Neural cell (in vitro differentiated cells): ENCODE measurements around the gene CLSTN1. TPM values are rescaled to one million over a fixed set of nuclear protein-coding genes. Genes with fewer than 3 reads are reported as not detected.

Experiments used
- H2AFZ ChIP-seq: fragments of 200-600, 300-800 bp; sonication (generic), shearing (Covaris generic); 2 replicates; pipeline ENCODE4 v1.6.0; 2014; ENCODE audit warnings: low read depth, mild to moderate bottlenecking, antibody characterized with exemption, low read length, moderate library complexity
- H3F3A ChIP-seq: fragments of 200-600 bp; shearing (Covaris generic); 2 replicates; pipeline ENCODE4 v1.6.1; 2016; ENCODE audit warnings: mild to moderate bottlenecking, moderate library complexity, mixed read lengths, antibody characterized with exemption, low read length; ENCODE audit not compliant: insufficient read depth, poor library complexity, severe bottlenecking
- H3K27ac ChIP-seq: fragments of 200-600, 300-800 bp; sonication (generic), shearing (Covaris generic); 2 replicates; pipeline ENCODE4 v1.5.1; 2014; ENCODE audit warnings: mild to moderate bottlenecking, low read length, moderate library complexity
- H3K27me3 ChIP-seq: fragments of 300-800, 200-600 bp; sonication (generic), shearing (Covaris generic); 2 replicates; pipeline ENCODE4 v1.6.0; 2014; ENCODE audit warnings: mild to moderate bottlenecking, low read depth, low read length, moderate library complexity; ENCODE audit not compliant: insufficient read depth
- H3K36me3 ChIP-seq: fragments of 300-800, 200-600 bp; sonication (generic), shearing (Covaris generic); 2 replicates; pipeline ENCODE4 v1.5.1; 2014; ENCODE audit warnings: mild to moderate bottlenecking, antibody characterized with exemption, low read length, moderate library complexity; ENCODE audit not compliant: insufficient read depth
- H3K4me2 ChIP-seq: fragments of 300-800, 200-600 bp; sonication (generic), shearing (Covaris generic); 2 replicates; pipeline ENCODE4 v1.6.0; 2014; ENCODE audit warnings: mild to moderate bottlenecking, low read length
- H3K4me3 ChIP-seq: fragments of 300-800, 200-600 bp; sonication (generic), shearing (Covaris generic); 2 replicates; pipeline ENCODE4 v1.5.1; 2014; ENCODE audit warnings: mild to moderate bottlenecking, low read length, moderate library complexity
- H3K79me2 ChIP-seq: fragments of 200-600 bp; shearing (Covaris generic); replicated peaks from 2 replicates; pipeline ENCODE4 v1.6.0; 2014; ENCODE audit warnings: mild to moderate bottlenecking, low read length, moderate library complexity; ENCODE audit not compliant: insufficient read depth
- H3K9ac ChIP-seq: fragments of 300-800, 200-600 bp; sonication (generic), shearing (Covaris generic); 2 replicates; pipeline ENCODE4 v1.6.1; 2016; ENCODE audit warnings: mild to moderate bottlenecking, low read length, mixed read lengths
- H3K9me2 ChIP-seq: fragments of 200-600 bp; shearing (Covaris generic); 2 replicates; pipeline ENCODE4 v1.6.1; 2016; ENCODE audit warnings: mild to moderate bottlenecking, low read length, mixed read lengths; ENCODE audit not compliant: insufficient read depth
- H3K9me3 ChIP-seq: fragments of 200-600, 300-800 bp; sonication (generic), shearing (Covaris generic); 2 replicates; pipeline ENCODE4 v1.6.1; 2016; ENCODE audit warnings: mild to moderate bottlenecking, mixed run types, low read length, moderate library complexity, mixed read lengths
- H4K20me1 ChIP-seq: fragments of 200-600 bp; shearing (Covaris generic); 2 replicates; pipeline ENCODE4 v1.6.1; 2016; ENCODE audit warnings: mild to moderate bottlenecking, mixed run types; ENCODE audit not compliant: insufficient read depth
- EP300 ChIP-seq: fragments of 450-650 bp; conservative IDR thresholded peaks from 2 replicates; pipeline ENCODE4 v1.6.1; 2014; ENCODE audit warnings: antibody characterized with exemption, mild to moderate bottlenecking, moderate library complexity; ENCODE audit not compliant: poor library complexity, severe bottlenecking
- EZH2 ChIP-seq: fragments of 200-600, 300-800 bp; shearing (Covaris generic), sonication (generic); IDR thresholded peaks from 2 replicates; pipeline ENCODE4 v1.6.1; 2014; ENCODE audit warnings: antibody characterized with exemption, low read length, borderline replicate concordance, mild to moderate bottlenecking; ENCODE audit not compliant: insufficient read depth, poor library complexity, severe bottlenecking
- MXI1 ChIP-seq: fragments of 450-650 bp; conservative IDR thresholded peaks from 2 replicates; pipeline ENCODE4 v1.6.1; 2014; ENCODE audit warnings: antibody characterized with exemption, mild to moderate bottlenecking; ENCODE audit not compliant: poor library complexity, severe bottlenecking
- POLR2AphosphoS5 ChIP-seq: IDR thresholded peaks from 2 replicates; pipeline ENCODE4 v1.6.1; 2012
- RAD21 ChIP-seq: fragments of 450-650 bp; conservative IDR thresholded peaks from 2 replicates; pipeline ENCODE4 v1.6.1; 2014; ENCODE audit warnings: antibody characterized with exemption, mild to moderate bottlenecking, moderate library complexity
- SMC3 ChIP-seq: fragments of 450-650 bp; conservative IDR thresholded peaks from 2 replicates; pipeline ENCODE4 v1.6.1; 2014; ENCODE audit warnings: antibody characterized with exemption, mild to moderate bottlenecking, moderate library complexity; ENCODE audit not compliant: poor library complexity
- TAF1 ChIP-seq: IDR thresholded peaks from 2 replicates; pipeline ENCODE4 v1.6.1; 2012; ENCODE audit warnings: low read depth
- polyA plus RNA-seq: library from polyadenylated mRNA; depleted of rRNA; stranded (reverse); fragments of >200 nt; gene quantifications from 2 replicates; pipeline ENCODE4 v1.2.3, GENCODE V29; 2014
- TF ChIP-seq, protein P1 (sequence below): fragments of 450-650 bp; IDR thresholded peaks from 2 replicates; pipeline ENCODE4 v1.5.1; 2014; ENCODE audit warnings: antibody characterized with exemption, mild to moderate bottlenecking, moderate library complexity; ENCODE audit not compliant: poor library complexity, severe bottlenecking
- TF ChIP-seq, protein P2 (sequence below): IDR thresholded peaks from 2 replicates; pipeline ENCODE4 v1.6.1; 2012; ENCODE audit warnings: borderline replicate concordance

Gene CLSTN1
- polyA plus RNA-seq, 1 donor from 2014 or later, result 77.2 TPM

DNA sequence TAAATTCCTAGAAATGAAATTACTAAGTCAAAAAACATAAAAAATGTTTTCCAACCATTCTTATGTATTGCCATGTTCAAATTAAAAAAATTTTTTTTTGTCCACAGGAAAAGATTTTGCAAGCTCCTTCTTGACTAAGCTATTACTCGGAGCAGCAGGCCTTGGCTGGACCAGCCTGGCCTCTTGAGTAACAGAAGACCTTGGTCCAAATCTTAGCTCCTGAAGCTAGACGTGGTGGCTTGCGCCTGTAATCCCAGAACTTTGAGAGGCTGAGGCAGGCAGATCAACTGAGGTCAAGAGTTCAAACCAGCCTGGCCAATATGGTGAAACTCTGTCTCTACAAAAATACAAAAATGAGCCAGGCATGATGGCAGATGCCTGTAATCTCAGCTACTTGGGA lies 77.6 kb downstream of the CLSTN1 start:
- Histone ChIP-seq H3K27me3 (no peaks in the 10 kb centered on the region), H3K79me2 (no peaks in the 10 kb centered on the region), H3K4me3 (no peak overlapping the region), H3K9ac (no peak overlapping the region), H3K9me3 (no peaks in the 10 kb centered on the region), H3F3A (no peaks in the 10 kb centered on the region), H3K4me2 (no peak overlapping the region), H3K27ac (no peak overlapping the region), H2AFZ (no peak overlapping the region), H3K9me2 (no peaks in the 10 kb centered on the region), H3K36me3 (peaks cover 3% of the 10 kb centered on the region), H4K20me1 (no peaks in the 10 kb centered on the region)
- no peak for TF ChIP-seq RAD21
- no peak for TF ChIP-seq MXI1
- no peak for TF ChIP-seq TAF1
- TF ChIP-seq, protein P1, sequence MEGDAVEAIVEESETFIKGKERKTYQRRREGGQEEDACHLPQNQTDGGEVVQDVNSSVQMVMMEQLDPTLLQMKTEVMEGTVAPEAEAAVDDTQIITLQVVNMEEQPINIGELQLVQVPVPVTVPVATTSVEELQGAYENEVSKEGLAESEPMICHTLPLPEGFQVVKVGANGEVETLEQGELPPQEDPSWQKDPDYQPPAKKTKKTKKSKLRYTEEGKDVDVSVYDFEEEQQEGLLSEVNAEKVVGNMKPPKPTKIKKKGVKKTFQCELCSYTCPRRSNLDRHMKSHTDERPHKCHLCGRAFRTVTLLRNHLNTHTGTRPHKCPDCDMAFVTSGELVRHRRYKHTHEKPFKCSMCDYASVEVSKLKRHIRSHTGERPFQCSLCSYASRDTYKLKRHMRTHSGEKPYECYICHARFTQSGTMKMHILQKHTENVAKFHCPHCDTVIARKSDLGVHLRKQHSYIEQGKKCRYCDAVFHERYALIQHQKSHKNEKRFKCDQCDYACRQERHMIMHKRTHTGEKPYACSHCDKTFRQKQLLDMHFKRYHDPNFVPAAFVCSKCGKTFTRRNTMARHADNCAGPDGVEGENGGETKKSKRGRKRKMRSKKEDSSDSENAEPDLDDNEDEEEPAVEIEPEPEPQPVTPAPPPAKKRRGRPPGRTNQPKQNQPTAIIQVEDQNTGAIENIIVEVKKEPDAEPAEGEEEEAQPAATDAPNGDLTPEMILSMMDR, result no peak
- no peak for TF ChIP-seq SMC3
- TF ChIP-seq POLR2AphosphoS5, result no peak
- no peak for TF ChIP-seq EZH2
- TF ChIP-seq, protein P2, sequence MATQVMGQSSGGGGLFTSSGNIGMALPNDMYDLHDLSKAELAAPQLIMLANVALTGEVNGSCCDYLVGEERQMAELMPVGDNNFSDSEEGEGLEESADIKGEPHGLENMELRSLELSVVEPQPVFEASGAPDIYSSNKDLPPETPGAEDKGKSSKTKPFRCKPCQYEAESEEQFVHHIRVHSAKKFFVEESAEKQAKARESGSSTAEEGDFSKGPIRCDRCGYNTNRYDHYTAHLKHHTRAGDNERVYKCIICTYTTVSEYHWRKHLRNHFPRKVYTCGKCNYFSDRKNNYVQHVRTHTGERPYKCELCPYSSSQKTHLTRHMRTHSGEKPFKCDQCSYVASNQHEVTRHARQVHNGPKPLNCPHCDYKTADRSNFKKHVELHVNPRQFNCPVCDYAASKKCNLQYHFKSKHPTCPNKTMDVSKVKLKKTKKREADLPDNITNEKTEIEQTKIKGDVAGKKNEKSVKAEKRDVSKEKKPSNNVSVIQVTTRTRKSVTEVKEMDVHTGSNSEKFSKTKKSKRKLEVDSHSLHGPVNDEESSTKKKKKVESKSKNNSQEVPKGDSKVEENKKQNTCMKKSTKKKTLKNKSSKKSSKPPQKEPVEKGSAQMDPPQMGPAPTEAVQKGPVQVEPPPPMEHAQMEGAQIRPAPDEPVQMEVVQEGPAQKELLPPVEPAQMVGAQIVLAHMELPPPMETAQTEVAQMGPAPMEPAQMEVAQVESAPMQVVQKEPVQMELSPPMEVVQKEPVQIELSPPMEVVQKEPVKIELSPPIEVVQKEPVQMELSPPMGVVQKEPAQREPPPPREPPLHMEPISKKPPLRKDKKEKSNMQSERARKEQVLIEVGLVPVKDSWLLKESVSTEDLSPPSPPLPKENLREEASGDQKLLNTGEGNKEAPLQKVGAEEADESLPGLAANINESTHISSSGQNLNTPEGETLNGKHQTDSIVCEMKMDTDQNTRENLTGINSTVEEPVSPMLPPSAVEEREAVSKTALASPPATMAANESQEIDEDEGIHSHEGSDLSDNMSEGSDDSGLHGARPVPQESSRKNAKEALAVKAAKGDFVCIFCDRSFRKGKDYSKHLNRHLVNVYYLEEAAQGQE, result no peak
- no peak for TF ChIP-seq EP300

DNA sequence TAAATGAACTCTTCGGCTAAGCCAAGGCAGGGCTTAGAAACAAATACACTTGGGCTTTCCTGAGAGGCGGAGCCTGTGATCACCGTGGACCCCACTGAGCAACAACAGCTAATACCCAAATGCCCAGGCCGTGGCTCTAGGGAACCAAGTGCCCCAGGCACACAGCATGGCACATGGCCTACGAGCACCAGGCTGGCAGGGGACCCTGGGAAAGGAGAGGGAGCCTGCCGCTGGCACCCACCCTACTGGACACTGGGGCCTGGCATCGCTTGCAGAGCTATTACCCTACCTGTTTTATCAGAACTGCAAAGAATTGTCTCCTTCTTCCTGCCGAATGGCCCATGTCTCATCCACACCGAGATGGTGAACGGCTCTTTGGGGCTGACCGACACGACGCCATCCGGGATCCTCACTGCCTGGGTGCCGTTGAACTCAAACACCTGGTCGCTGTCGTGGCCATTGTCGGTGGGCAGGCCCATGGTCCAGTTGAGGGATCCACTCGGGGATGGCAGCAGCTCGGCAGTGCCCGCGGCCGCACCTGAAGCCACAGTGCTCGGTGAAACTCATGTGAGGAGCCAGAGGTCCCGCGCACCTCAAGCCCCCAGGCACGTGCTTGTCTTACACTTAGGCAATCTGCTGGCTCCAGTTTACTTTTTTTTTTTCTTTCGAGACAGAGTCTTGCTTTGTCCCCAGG lies 79.5 kb downstream of the CLSTN1 start:
- peaks cover 8% of the 10 kb centered on the region for H3K36me3 ChIP-seq
- no peaks in the 10 kb centered on the region for H3K79me2 ChIP-seq
- H3K4me3 ChIP-seq, result no peak overlapping the region
- no peaks in the 10 kb centered on the region for H4K20me1 ChIP-seq
- no peak overlapping the region for H3K4me2 ChIP-seq
- no peaks in the 10 kb centered on the region for H3K9me3 ChIP-seq
- H3F3A ChIP-seq, result no peaks in the 10 kb centered on the region
- TF ChIP-seq, protein P2, result no peak
- TF ChIP-seq, protein P1, result no peak
- no peak overlapping the region for H2AFZ ChIP-seq
- no peak overlapping the region for H3K27ac ChIP-seq
- H3K9ac ChIP-seq, result no peak overlapping the region
- no peaks in the 10 kb centered on the region for H3K9me2 ChIP-seq
- no peaks in the 10 kb centered on the region for H3K27me3 ChIP-seq
